Measurements from ENCODE around the gene DUOX2. TPM values are rescaled to one million over a fixed set of nuclear protein-coding genes. Genes with fewer than 3 reads are reported as not detected.
"Not testable (repeated sequence)": the region's sequence is repeated elsewhere in the genome, so short reads cannot be mapped to it uniquely, and the experiment has no call there.

Gene DUOX2
- total RNA-seq, 1 donor from 2014 or later, result 0.05 TPM

- H3K4me3 ChIP-seq, result no peak overlapping the region
- H3K27me3 ChIP-seq (ENCODE audit: low read depth), result peaks cover 73% of the 10 kb centered on the region
Measured at GRCh38 chr15:45107941-45108630, 5.9 kb downstream of the DUOX2 start.

DNA sequence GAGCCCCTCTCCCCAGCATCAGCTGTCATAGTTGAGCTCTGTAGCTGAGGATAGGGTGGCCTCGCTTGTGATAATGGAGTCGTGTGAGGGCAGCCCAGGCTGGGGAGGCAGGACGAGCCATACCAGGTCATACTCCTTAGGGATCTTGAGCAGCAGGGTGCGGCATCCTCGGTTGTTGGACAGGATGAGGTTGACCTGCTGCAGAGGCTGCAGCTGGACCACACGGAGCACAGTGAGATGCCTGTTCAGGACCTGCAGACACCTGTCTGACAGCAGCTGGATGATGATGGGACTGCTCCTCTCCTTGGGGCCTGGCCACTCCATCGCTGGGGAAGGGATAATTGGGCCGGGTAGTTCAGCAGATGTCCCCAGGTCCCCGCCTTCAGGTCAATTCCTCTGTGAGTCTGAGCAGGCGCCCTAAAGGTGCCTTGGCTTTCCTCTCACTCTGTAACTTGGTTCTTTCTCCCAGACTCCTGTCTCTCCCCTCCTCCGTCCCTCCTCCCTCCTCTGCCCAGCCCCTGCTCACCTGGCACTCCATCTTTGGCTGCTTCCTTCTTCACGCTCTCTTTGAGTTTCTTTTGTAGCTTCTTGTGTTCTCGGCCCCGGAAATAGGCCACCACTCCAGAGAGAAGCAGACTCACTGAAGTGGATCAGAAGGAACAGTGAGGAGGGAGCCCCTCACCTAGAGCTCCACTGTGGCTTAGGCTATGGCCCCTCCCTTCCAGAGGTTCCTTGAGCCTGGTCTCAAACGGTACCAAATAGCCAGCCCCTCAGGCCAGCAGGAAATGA, 7.8 kb downstream of the DUOX2 start:
- Histone ChIP-seq H3K27ac (replicated peaks) (no peak overlapping the region), H3K4me1 (no peaks in the 10 kb centered on the region), H3K36me3 (no peaks in the 10 kb centered on the region), H3K27me3 (ENCODE audit: low read depth) (peaks cover 54% of the 10 kb centered on the region), H3K4me3 (no peak overlapping the region), H3K9me3 (replicated peaks) (no peaks in the 10 kb centered on the region)
- intact Hi-C loops (cut with micrococcal nuclease), result no loop called here
- TF ChIP-seq CTCF (IDR thresholded peaks at IDR 0.05; ENCODE audit: borderline replicate concordance), result no peak
- DNase-seq, result no peak

More at GRCh38 chr15:45107941-45108630, 5.9 kb downstream of the DUOX2 start:
- no peak overlapping the region for H3K27ac ChIP-seq (replicated peaks)
- peaks cover 13% of the 10 kb centered on the region for H3K4me1 ChIP-seq
- no peak for TF ChIP-seq CTCF (IDR thresholded peaks at IDR 0.05; ENCODE audit: borderline replicate concordance)
- H3K36me3 ChIP-seq, result no peaks in the 10 kb centered on the region
- H3K9me3 ChIP-seq (replicated peaks), result no peaks in the 10 kb centered on the region
- DNase-seq, result no peak
- intact Hi-C loops (cut with micrococcal nuclease), result no loop called here

GRCh38 chr15:45105586-45105985, 8.4 kb downstream of the DUOX2 start:
- no peaks in the 10 kb centered on the region for H3K4me1 ChIP-seq
- H3K9me3 ChIP-seq (replicated peaks), result no peaks in the 10 kb centered on the region
- no peak overlapping the region for H3K4me3 ChIP-seq
- H3K27ac ChIP-seq (replicated peaks), result no peak overlapping the region
- no peak for DNase-seq
- intact Hi-C loops (cut with micrococcal nuclease), result no loop called here
- H3K27me3 ChIP-seq (ENCODE audit: low read depth), result peaks cover 52% of the 10 kb centered on the region
- TF ChIP-seq CTCF (IDR thresholded peaks at IDR 0.05; ENCODE audit: borderline replicate concordance), result no peak
- H3K36me3 ChIP-seq, result no peaks in the 10 kb centered on the region

DNA sequence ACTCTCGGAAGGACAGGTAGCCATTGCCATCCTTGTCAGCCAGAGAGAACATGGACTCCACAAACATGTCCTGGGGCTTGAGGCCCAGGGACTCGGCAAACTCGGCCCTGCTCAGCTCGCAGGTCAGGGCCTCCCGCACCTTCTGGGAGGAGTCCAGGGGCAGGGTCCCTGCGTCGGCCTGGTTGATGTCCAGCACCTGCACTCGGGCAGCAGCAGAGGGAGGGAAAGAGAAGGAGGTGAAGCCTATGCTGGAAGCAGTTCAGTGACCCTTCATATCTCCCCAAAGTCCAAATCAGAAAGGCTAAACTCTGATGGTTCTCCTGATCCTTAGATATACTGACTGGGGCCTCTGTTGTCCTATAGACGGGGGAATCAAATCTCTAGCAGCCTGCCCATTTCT, 9.8 kb downstream of the DUOX2 start:
- intact Hi-C loops (cut with micrococcal nuclease); DNase-seq: not testable (repeated sequence)

GRCh38 chr15:45102226-45102625, 11.7 kb downstream of the DUOX2 start:
- intact Hi-C loops (cut with micrococcal nuclease), result no loop called here
- peaks cover 20% of the 10 kb centered on the region for H3K27me3 ChIP-seq (ENCODE audit: low read depth)
- no peaks in the 10 kb centered on the region for H3K4me1 ChIP-seq
- TF ChIP-seq CTCF (IDR thresholded peaks at IDR 0.05; ENCODE audit: borderline replicate concordance), result no peak
- DNase-seq, result no peak
- H3K4me3 ChIP-seq, result no peak overlapping the region
- no peaks in the 10 kb centered on the region for H3K36me3 ChIP-seq
- no peaks in the 10 kb centered on the region for H3K9me3 ChIP-seq (replicated peaks)
- H3K27ac ChIP-seq (replicated peaks), result no peak overlapping the region

More for the DNA sequence above, 9.8 kb downstream of the DUOX2 start:
- not testable (repeated sequence) for H3K27ac ChIP-seq (replicated peaks); H3K4me1 ChIP-seq; H3K9me3 ChIP-seq (replicated peaks); H3K36me3 ChIP-seq; H3K4me3 ChIP-seq
- H3K27me3 ChIP-seq (ENCODE audit: low read depth), result peaks cover 37% of the 10 kb centered on the region

DNA sequence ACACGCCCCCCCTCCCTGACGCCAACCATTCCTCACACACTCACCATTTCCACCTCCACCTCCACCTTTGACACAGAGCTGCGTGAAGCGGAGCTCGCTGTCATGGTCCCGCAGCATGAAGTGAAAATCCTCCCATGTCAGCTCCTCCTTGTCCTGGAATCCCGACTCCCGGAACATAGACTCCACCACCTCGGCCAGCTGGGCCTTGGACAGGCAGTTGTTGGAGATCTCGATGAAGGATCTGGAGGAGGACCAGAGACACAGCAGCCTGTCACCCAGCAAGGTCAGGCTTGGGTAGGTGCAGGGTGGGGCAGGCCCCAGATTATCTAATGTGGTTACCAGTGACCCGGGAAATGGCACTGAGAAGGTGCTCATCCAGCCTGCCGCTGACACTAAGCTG, 12.2 kb downstream of the DUOX2 start:
- no peaks in the 10 kb centered on the region for H3K4me1 ChIP-seq
- H3K36me3 ChIP-seq, result no peaks in the 10 kb centered on the region
- DNase-seq, result no peak
- H3K27ac ChIP-seq (replicated peaks), result no peak overlapping the region
- intact Hi-C loops (cut with micrococcal nuclease), result no loop called here
- TF ChIP-seq CTCF (IDR thresholded peaks at IDR 0.05; ENCODE audit: borderline replicate concordance), result no peak
- no peak overlapping the region for H3K4me3 ChIP-seq
- no peaks in the 10 kb centered on the region for H3K9me3 ChIP-seq (replicated peaks)
- peaks cover 15% of the 10 kb centered on the region for H3K27me3 ChIP-seq (ENCODE audit: low read depth)
